GM08714 (cell line): ENCODE measurements around the gene PHF19.

ENCODE experiments used
- H3K4me3 ChIP-seq: fragments of 200-500 bp; sonication (Bioruptor generic); 2 replicates; pipeline ENCODE4 v1.5.1; 2014; ENCODE audit warnings: mild to moderate bottlenecking, low read length, inconsistent platforms
- ZNF274 ChIP-seq: IDR thresholded peaks from 2 replicates; pipeline ENCODE4 v1.6.1; 2012; ENCODE audit warnings: mild to moderate bottlenecking, low read depth, low read length

PHF19 gene

DNA sequence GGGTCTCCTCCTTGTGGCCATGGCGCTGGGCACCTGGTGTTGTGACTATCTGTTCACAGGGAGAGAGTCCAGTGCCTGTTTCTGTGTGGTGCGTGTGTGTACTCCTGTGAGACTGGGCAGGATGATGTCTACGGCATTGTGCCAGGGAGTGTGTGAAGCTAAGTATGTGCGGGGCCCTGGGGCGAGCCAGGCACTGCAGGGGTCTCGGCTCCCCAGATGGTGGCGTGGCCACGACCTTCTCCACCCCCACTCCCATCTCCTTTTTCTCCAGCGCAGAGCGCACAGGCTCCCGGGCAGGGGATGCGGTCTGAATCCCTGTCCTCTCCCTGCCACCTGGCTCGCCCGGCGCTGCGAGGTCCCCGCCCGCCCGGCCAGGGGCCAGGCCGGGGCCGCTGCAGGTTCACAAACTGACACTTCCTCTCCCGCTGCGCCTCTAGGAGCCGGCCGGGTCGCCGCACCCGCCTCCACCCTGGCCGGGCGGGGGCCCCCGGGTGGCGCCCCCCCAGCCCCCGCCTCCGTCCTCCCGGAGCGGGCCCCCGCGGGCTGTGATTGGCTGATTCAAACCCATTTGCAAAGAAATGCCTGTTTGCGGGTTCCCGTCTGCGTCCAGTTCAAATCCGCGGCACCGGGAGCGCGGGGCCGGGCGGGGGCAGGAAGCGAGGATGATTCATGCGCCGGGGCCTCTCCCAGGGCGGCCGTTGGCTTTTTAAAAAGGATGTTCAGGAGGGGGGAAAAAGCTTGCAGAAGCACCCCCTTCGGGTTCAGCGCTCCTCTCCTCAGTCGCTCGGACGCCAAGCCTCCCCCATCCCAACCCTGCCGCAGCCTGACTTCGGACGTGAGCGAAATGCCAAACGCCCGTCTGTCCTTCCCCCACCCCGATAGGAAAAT is 790 bp downstream of the PHF19 start:
- peak overlapping the region; percentile 85 for H3K4me3 ChIP-seq

DNA sequence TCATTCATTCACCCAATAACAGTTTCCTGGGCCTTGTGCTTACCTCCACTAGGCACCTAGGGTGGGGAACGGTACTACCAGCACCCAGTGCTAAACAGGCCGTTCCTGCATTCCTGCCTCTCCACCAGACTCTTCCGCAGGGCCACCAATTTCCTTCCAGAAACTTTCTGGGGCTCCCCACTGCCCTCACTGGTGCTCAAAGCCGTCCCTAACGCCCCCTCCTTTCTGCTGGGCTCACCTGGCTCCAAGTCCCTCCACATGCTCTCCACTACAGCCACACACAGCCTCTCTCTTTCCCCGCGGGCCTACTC is 1.4 kb downstream of the PHF19 start:
- TF ChIP-seq ZNF274: no peak
- H3K4me3 ChIP-seq: peak overlapping the region; percentile 85

More for the DNA sequence above, 790 bp downstream of the PHF19 start:
- no peak for TF ChIP-seq ZNF274

DNA sequence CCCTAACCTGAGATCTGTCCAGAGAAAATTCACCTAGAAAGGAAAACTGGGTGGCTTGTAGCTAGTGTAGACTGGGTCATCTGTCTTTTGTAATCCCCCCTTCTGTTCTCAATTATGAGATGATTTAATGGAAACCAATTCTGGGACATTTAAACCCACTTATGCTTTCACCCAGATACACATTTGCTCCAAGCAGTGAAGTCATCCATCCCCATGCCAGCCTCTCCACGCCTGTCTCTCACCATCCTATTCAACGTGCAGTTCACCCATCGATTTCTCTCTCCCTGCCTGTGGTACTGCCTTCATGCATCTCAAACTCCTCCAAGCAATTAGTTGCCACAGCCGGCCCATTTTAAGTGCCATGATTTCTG is 1.8 kb downstream of the PHF19 start:
- H3K4me3 ChIP-seq: peak overlapping the region; percentile 85; the same call in 1 of the 2 replicates

DNA sequence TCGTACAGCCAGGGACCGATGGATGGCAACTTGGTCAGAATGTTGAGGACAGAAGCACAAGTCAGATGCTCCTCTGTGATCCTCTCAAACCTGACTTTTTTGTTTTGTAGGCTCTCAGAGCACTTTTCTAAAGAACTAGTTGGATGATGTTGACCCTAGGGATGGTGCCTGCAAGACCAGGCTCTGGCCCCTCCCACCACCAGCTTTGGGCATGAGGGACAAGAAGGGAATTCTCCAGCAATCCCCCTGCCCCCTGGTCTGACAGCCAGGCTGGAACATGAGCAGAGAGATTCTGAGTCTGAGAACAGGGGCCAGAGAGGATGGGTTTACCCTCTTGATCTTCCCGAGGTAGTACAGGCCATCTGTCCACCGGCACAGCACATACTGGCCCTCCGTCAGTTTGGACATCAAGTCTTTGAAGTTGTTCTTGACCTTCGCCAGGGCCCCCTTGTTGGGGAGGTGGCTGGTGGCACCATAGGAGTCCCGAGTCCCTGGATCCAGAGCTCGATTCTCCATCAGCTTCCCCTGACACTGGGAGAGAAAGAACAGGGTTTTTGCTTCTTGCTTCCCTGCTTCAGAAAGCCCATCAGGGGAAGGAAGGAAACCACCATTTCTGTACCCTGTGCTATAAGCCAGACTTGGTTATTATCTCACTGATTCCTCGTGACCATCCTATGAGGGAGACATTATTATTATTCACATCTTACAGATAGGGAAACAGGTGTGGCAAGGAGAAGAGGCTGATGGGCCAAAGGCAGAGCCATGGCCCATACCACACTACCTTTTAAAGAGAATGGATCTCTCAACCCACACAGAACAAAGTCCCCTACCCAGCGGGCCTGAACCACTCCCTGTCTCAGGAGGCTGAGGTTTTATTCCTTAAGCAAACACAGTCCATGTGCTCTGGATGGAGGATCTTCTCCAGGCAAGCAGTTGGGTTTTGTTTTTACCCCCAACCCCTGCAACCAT is 2.5 kb downstream of the PHF19 start:
- no peak for TF ChIP-seq ZNF274
- H3K4me3 ChIP-seq: no peak overlapping the region; the same call in 1 of the 2 replicates

More for the DNA sequence above, 1.8 kb downstream of the PHF19 start:
- no peak for TF ChIP-seq ZNF274

DNA sequence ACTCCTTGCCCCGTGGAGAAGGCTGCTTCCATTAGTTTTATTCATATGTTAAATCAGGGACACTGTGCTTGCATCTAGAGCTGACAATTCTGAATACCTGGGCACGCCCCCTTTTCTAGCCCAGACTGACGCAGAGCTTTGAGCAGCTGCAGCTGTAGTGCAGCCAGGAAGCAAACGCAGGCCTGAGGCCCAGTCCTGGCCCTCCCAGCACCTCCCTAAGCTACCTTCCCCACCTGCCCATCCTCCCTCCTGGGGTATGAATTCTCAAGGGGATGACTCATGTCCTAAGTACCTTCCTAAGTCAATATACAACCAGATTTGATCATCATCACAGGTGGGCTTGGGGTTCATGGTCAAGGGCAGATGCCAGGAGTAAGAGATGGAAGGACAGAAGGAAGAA is 3.5 kb downstream of the PHF19 start:
- H3K4me3 ChIP-seq: no peak overlapping the region

DNA sequence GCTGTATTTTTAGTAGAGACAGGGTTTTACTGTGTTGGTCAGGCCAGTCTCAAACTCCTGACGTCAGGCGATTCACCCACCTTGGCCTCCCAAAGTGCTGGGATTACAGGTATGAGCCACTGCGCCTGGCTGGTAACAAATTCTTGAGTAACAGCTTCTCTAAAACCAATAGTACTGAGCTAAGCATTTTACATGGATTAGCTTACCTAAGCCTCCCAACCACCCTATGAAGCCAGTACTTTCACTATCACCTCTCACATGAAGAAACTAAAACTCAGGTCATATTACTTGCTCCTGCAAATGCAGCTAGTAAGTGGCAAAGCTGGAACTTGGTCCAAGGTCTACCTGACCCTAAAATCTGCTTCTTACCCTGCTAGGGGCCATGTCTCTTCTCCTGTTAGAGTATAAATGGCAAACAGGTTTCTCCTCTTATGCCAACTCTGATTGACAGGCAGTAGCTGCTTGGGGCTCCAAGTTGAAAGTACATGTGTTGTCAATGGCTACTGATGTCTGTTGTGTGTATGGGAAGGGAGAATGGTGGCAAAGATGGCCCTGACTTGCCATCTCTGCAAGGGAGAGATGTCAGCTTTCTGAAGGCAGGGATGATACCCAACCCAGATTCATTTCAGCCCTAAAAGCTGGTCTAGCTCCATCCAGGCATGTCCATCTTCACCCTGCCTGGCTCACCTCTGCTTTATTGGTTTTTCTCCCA is 4.0 kb downstream of the PHF19 start:
- no peak for TF ChIP-seq ZNF274
- no peak overlapping the region for H3K4me3 ChIP-seq

More for the DNA sequence above, 3.5 kb downstream of the PHF19 start:
- no peak for TF ChIP-seq ZNF274

DNA sequence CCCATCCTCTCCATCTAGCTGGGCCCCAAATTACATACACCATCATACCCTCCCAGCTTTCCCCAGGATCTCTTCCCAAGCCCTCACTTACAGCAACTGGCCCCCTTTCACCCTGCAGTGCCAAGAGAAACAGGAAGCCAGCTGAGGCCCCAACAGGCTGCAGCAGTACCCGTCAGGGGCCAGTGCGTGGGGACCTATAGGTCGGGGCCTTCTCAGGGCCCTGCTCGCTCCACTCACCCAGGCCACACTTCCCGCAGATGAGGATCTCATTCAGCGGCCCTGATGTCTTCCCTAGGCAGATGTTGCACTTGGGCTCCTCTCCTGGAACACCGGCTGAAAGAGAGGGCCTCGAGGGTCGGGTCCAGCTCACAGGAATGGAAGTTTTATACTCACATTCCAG is 6.8 kb downstream of the PHF19 start:
- no peak overlapping the region for H3K4me3 ChIP-seq
- TF ChIP-seq ZNF274: no peak

DNA sequence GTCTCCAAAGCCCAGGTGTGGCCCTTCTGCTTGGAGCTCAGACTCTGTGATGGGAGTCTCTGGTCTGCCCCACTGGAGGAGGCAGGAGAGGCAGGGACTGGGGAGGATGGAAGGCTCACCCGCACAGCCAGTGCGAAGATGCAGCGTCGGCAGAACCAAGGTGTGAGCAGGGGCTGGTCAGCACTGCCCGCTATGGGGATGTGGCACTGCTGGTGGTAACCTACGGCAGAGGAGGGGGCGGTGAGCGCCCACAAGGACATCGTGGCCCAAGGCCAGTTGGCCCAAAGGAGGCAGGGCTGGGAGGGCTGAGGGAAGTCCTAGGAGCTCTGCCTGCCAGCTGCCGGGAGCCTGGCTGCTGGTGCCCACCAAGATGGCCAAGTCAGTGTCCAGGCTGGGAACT is 7.3 kb downstream of the PHF19 start:
- TF ChIP-seq ZNF274: no peak
- H3K4me3 ChIP-seq: no peak overlapping the region; the same call in 1 of the 2 replicates

DNA sequence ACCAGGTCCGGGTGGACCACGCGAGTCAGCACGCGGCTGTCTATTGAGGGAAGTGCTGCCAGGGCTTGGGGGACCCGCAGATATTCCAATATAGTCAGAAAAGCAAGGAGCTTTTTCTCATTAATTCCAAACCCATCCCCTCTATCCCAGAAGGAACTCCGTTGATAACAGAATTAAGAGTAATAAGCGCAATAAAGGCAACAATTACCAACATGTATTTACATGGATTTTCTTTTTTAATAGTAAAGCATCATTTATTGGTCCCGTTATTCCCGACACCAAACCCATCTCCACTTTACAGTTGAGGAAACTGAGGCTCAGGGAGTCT is 7.7 kb downstream of the PHF19 start:
- H3K4me3 ChIP-seq: peak overlapping the region; percentile 46; the same call in 1 of the 2 replicates
- TF ChIP-seq ZNF274: no peak

DNA sequence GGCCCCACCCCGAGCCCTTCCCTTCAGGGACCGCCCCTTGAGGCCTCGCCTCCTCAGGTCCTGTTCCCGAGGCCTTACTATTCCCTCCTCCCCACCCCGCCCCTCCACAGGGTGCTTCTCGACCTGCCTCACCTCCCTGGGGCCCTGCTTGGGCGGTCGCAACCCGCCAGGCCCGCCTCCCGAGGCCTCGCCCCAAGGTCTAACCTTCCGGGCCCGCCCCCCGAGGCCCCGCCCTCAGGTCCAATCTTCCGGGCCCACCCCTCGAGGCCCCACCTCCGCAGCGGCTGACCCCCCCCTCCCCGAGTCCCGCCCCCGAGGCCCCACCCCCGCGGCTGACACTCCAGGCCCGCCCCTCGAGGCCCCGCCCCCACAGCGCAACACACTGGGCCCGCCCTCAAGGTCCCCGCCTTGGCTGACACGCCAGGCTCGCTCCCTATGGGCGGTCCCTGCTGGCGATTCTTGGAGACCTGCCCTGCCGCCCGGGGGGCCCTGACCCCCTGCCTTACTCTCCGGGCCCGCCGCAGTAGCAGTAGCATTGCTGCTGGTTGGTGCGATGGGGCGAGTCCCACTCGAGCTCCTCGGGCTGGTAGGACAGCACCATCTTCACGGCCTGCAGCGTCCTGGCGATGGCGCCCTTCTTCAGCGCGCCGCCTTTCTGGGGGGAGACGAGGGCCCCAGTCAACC is 8.2 kb downstream of the PHF19 start:
- peak overlapping the region; percentile 51; the same call in 1 of the 2 replicates for H3K4me3 ChIP-seq
- no peak for TF ChIP-seq ZNF274

DNA sequence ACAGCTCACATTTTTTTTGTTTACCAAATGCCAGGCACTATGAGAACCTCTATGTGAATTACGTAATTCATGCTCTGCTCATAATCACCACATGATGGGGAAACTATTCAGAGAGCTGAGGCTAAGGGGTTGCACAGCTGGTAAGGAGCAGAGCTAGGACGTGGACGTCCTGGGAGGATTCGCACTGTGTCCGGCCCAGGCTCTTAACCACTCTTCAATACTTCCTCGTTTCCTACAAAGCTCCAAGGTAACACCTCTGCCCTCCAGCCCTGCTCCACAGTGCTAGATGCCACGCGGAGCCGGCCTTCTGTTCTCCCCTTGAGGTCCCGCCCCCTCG is 8.7 kb downstream of the PHF19 start:
- peak overlapping the region; percentile 51; the same call in 1 of the 2 replicates for H3K4me3 ChIP-seq
- TF ChIP-seq ZNF274: no peak

DNA sequence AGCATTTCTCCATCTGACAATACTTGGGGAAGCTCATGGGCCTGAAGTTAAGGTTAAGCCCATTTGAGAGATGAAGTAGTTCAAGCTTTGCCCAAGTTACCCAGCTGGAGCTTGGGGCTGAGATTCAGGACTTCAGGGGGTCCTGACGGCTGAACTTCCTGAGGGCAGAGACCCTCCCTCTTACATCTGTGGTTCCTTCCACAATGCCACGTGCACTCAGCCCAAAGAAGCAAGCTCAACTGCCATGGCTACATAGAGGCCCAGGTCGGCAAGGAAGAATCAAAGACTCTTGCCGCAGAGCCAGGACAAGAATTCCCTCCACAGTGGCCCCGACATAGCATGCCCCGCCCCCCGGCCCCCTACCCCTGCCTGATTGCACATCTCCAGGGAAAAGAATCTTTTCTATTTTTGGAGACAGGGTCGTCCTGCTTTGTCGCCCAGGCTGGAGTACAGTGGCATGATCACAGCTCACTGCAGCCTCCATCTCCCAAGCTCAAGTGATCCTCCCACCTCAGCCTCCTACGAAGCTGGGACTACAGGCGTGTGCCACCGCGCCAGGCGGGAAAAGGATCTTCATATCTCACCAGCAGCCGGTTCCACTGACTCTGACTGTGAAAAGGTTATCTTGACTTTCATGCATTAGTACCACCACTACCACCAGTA is 9.2 kb downstream of the PHF19 start:
- TF ChIP-seq ZNF274: no peak
- H3K4me3 ChIP-seq: no peak overlapping the region; the same call in 1 of the 2 replicates

DNA sequence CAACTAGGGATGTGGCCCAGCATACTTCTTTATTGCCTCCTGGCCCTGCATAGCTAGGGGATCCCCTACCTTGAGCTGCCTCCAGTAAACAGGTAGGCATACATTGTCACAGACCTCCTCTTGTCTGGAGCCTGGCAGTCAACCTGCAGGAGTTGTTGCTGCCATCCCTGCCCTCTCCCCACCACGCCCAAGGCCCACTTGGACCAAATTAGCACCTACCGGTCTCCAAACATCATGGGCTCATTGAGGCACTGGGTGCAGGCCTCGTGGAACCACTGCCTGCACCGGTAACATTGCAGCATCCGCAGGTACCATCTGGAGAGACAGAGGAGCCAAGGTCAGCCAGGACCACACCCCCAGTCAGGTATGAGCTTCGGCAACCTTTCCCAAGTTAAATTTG is 10.3 kb downstream of the PHF19 start:
- no peak overlapping the region for H3K4me3 ChIP-seq
- no peak for TF ChIP-seq ZNF274
